Raji (cell line): ENCODE results near the gene PPIE.

Source experiments
- POLR2A ChIP-seq: IDR thresholded peaks from 2 replicates; pipeline ENCODE4 v1.6.1; 2011; ENCODE audit warnings: low read depth, low read length, control low read depth; ENCODE audit not compliant: insufficient read depth

PPIE gene

GRCh38 chr1:39791838-39792237 is 53.2 kb downstream of the PPIE start:
- TF ChIP-seq POLR2A = no peak

- no peak for TF ChIP-seq POLR2A
These were observed 57.0 kb downstream of the PPIE start for GRCh38 chr1:39795651-39796050.

DNA sequence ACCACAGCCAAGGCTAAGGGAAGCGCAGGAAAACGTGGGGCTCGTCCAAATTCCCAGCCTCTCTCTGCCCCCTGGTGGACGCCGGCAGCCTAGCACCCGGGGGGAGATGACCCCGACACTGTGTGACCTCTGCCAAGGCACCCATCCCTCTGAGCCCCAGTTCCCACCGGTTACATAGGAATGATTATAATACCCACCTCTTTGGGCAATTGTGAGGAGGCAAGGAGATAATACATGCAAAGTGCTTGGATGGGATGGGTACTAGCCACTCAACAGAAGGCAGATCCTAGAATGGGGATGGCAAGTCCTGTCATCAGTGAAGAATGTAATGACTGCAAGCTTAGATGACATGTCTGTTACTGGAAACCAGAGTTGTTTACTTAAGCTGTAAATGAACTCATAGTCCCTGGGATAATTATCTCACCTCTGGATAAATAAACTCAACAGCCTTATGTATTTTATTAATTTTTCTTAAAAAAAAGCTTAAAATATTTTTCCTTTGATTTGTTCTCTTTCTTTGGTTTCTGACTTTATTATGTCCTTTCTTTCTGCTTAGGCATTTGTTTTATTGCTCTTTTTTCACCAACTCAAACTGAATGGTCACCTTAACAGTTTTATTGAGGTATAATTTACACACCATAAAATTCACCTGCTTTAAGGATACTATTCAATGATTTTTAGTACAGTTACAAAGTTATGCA is 61.2 kb downstream of the PPIE start:
- no peak for TF ChIP-seq POLR2A

DNA sequence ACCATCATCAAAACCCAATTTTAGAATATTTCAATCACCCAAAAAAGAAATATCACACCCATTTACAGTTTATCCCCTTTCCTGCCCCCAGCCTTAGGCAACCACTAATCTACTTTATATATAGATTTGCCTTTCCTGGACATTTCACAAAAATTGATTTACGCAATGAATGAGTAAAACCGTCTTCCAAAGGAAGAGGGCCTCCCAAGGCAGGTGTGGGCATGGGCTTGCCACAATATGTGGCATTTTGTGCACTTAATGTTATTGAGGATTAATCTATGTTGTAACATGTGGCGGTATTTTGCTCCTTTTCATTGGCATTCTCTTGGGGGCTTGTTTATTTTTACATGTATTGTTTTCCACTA is 61.8 kb downstream of the PPIE start:
- no peak for TF ChIP-seq POLR2A

DNA sequence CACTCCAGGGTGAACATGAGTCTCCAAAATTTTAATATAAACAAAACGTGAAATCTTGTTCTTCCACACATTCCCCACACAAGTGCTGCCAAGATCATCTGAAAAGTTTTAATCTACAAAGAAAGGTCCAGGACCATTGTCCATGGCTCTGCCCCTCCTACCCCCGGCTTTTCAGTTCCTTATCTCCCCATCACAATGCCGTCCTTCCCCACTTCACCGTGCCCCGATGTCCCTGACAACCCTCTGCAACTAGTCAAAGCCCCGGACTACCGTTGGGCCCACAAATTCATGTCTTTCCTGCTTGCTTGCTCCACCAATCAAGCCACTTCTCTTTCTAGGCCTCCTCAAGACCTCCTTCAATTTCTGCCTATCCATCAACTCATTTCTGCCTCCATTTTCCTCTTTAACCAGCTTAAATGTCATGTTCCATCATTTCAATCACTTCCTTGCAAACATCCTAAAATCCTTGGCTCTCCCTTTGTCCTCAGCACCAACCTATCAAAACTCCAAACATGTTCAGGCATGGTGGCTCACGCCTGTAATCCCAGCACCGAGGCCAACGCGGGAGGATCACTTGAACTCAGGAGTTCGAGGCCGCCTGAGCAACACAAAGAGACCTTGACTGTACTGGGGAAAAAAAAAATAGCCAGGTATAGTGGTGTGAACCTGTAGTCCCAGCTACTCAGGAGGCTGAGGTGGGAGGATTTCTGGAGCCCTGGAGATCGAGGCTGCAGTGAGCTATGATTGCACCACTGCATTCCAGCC is 64.0 kb downstream of the PPIE start:
- TF ChIP-seq POLR2A = no peak

GRCh38 chr1:39805385-39805784 is 66.7 kb downstream of the PPIE start:
- TF ChIP-seq POLR2A = no peak

GRCh38 chr1:39808784-39809517 is 70.3 kb downstream of the PPIE start:
- no peak for TF ChIP-seq POLR2A

DNA sequence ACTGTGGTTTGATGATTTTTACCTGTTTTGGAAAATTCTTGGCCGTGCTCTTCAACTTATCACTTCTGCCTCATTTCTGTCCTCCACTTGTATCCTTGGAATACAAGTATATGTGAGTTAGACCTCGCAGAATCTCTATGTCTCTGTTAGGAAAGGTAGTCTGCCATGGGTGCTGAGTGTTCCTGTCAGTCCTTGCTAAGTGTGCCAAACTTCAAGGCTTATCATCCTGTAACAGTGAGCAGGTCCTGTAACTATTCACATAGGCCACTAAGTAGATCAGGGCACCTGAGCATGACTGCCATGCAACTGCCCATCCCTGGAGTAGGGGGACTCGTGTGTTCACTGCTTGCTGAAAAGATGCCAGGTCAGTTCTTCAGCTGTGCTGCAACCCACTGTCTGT is 74.2 kb downstream of the PPIE start:
- TF ChIP-seq POLR2A = no peak
